ENCODE results near the gene LCE3E.

- TF ChIP-seq CTCF (IDR thresholded peaks at IDR 0.05) (no peak), POLR2A (IDR thresholded peaks at IDR 0.05) (no peak)
Measured at GRCh38 chr1:152577168-152577567, 10.6 kb upstream of the LCE3E start.
